ENCODE data around the gene SPEN.

- TF ChIP-seq CTCF (conservative IDR thresholded peaks at IDR 0.05; ENCODE audit: low read depth in 2 of 2) = no peak
- TF ChIP-seq EZH2 (IDR thresholded peaks at IDR 0.05; ENCODE audit: low read depth, unreplicated experiment) = no peak
- TF ChIP-seq POLR2AphosphoS5 (IDR thresholded peaks at IDR 0.05; ENCODE audit: low read depth) = no peak
- TF ChIP-seq REST (IDR thresholded peaks at IDR 0.05; ENCODE audit: unreplicated experiment) = no peak
- no peak for TF ChIP-seq EZH2phosphoT487 (IDR thresholded peaks at IDR 0.05; ENCODE audit: unreplicated experiment)
- TF ChIP-seq NANOG (IDR thresholded peaks at IDR 0.05; ENCODE audit: borderline replicate concordance) = no peak
- TF ChIP-seq ETS1 (IDR thresholded peaks at IDR 0.05) = no peak
- TF ChIP-seq STAT1 (IDR thresholded peaks at IDR 0.05; ENCODE audit: unreplicated experiment) = no peak
- no peak for TF ChIP-seq JUNB (IDR thresholded peaks at IDR 0.05; ENCODE audit: unreplicated experiment)
- TF ChIP-seq CREB1 (CRISPR knock-in tag; IDR thresholded peaks at IDR 0.05; ENCODE audit: low read depth) = no peak
- TF ChIP-seq ZNF331 (CRISPR knock-in tag; IDR thresholded peaks at IDR 0.05; ENCODE audit: low read depth) = no peak
- no peak for TF ChIP-seq ZNF114 (CRISPR knock-in tag; IDR thresholded peaks at IDR 0.05)
- TF ChIP-seq ZNF462 (CRISPR knock-in tag; IDR thresholded peaks at IDR 0.05) = no peak
Observed at GRCh38 chr1:15802234-15802965, 45.1 kb upstream of the SPEN start.

All from GM23338 (cell line).